ENCODE measurements around the gene GALNT17.

The GALNT17 gene

GRCh38 chr7:71430246-71430645 lies 298.3 kb downstream of the GALNT17 start:
- no peak for DNase-seq (ENCODE audit: low spot score)
- no peak overlapping the region for H3K27ac ChIP-seq
- TF ChIP-seq, protein P1, sequence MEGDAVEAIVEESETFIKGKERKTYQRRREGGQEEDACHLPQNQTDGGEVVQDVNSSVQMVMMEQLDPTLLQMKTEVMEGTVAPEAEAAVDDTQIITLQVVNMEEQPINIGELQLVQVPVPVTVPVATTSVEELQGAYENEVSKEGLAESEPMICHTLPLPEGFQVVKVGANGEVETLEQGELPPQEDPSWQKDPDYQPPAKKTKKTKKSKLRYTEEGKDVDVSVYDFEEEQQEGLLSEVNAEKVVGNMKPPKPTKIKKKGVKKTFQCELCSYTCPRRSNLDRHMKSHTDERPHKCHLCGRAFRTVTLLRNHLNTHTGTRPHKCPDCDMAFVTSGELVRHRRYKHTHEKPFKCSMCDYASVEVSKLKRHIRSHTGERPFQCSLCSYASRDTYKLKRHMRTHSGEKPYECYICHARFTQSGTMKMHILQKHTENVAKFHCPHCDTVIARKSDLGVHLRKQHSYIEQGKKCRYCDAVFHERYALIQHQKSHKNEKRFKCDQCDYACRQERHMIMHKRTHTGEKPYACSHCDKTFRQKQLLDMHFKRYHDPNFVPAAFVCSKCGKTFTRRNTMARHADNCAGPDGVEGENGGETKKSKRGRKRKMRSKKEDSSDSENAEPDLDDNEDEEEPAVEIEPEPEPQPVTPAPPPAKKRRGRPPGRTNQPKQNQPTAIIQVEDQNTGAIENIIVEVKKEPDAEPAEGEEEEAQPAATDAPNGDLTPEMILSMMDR (conservative IDR thresholded peaks at IDR 0.05; ENCODE audit: low read depth), result no peak
- ChIA-PET CTCF (no interaction called here), POLR2A (ENCODE audit: low non-redundant PET) (no interaction called here)

DNA sequence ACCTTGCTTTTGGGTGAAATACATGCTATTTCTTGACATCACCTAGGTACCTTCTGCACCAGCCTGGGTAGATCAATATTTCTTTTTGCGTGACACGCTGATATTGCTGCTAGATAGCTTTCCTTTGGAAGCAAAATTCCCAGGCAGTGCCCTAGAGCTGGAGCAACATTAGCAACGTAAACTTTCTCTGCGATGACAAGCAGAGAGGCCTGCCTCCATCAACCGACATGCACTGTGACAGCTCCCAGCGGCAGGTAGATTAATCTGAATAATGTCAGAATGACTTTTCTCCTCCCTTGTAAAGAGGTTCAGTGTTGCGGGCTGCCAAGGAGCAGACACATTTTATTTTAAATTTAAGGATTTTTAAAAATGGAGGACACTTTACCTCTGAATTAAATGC lies 307.4 kb downstream of the GALNT17 start:
- TF ChIP-seq, protein P1 (conservative IDR thresholded peaks at IDR 0.05; ENCODE audit: low read depth), result no peak
- H3K27ac ChIP-seq, result no peak overlapping the region
- no peak for DNase-seq (ENCODE audit: low spot score)
- CTCF ChIA-PET, result no interaction called here
- POLR2A ChIA-PET (ENCODE audit: low non-redundant PET), result no interaction called here

- no peak for DNase-seq (ENCODE audit: low spot score)
- ChIA-PET CTCF (no interaction called here), POLR2A (ENCODE audit: low non-redundant PET) (no interaction called here)
- no peak overlapping the region for H3K27ac ChIP-seq
- TF ChIP-seq, protein P1 (conservative IDR thresholded peaks at IDR 0.05; ENCODE audit: low read depth), result no peak
These were observed 310.7 kb downstream of the GALNT17 start for GRCh38 chr7:71442492-71443190.

DNA sequence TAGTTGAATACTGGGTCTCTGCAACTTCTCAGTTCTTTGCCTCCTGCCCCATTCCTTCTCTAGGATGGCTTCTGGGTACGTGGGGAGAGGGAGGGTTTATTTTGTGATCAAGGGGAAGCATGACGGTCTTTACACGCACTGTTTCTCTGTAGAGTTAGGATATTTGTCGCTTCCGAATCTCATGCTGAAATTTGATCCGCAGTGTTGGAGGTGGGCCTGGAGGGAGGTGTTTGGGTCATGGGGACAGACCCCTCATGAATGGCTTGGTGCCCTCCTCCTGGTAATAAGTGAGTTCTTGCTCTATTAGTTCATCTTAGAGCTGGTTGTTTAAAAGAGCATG lies 311.2 kb downstream of the GALNT17 start:
- H3K27ac ChIP-seq, result no peak overlapping the region
- POLR2A ChIA-PET (ENCODE audit: low non-redundant PET), result no interaction called here
- CTCF ChIA-PET, result no interaction called here
- DNase-seq (ENCODE audit: low spot score), result no peak
- TF ChIP-seq, protein P1 (conservative IDR thresholded peaks at IDR 0.05; ENCODE audit: low read depth), result no peak

DNA sequence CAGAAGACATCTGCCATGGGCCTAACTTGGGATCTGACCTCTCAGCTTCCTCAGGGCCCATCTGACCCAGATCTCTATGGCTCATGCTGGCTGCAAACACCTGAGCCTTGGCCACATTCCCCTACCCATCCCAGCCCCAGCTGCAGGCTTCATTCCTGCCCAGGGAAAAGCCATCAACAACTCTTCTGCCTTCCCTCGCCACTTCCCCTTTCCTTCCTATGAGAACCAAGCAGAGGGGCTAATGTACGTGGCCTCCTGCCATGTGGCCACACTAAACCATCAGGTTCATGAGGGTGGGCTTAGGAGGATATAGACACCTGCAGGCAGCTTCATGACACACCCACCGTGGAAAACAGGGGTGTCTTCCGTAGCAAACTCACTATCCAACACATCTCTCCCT lies 312.2 kb downstream of the GALNT17 start:
- no peak overlapping the region for H3K27ac ChIP-seq
- ChIA-PET POLR2A (ENCODE audit: low non-redundant PET) (no interaction called here), CTCF (no interaction called here)
- no peak for DNase-seq (ENCODE audit: low spot score)
- TF ChIP-seq, protein P1 (conservative IDR thresholded peaks at IDR 0.05; ENCODE audit: low read depth), result no peak

DNA sequence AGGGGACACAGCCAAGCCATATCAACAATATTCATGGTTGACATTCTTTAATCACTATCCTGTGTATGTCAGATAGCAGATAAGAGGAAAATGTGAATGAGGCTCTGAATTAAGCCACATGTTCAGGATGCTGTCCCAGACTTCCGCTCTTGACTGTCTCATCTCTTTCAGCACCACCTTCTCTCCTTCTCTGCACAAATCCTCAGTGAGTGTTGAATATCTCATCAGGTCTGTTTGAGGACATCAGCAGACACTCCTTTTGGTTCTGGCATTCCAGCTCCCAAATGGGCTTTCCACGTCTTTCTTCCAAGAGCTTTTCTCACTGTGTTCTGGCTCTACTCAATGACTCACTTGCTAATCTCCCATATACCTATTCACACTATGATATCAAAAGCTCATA lies 321.7 kb downstream of the GALNT17 start:
- TF ChIP-seq, protein P1 (conservative IDR thresholded peaks at IDR 0.05; ENCODE audit: low read depth), result no peak
- DNase-seq (ENCODE audit: low spot score), result no peak
- H3K27ac ChIP-seq, result no peak overlapping the region
- ChIA-PET POLR2A (ENCODE audit: low non-redundant PET) (no interaction called here), CTCF (no interaction called here)

Measured in RWPE1 (cell line).